ENCODE measurements around the gene IFNA5. TPM values are rescaled to one million over a fixed set of nuclear protein-coding genes. Genes with fewer than 3 reads are reported as not detected.

The IFNA5 gene
- total RNA-seq, 2 experiments from 2014 or later: not detected

DNA sequence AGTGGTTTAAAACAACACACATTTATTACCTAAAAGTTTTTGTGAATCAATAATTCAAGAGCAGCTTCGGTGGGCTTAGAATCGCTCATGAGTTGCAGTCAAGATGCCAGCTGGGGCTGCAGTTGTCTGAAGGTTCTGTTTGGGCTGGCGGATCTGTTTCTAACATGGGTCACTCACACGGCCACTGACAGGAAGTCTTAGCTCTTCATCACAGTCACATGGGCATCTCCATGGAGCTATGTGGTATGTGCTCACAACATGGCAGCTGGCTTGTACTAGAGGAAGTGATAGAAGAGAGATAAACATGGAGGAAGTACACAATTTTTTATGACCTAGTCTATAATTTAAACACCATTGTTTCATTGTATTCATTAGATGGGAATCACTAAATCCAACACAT is 18.9 kb upstream of the IFNA5 start:
- POLR2A ChIA-PET: interaction anchor here (0.6 to 0.7 kb wide), 2 partner anchors 44 to 78 kb away, joined by 3 read pairs; no protein-coding TSS in a partner anchor
- ATAC-seq (no peak), DNase-seq (no peak)
- Mint-ChIP-seq H3K9me3 (no peaks in the 10 kb centered on the region), H3K36me3 (ENCODE audit: low read depth) (peaks cover 17% of the 10 kb centered on the region), H3K4me1 (ENCODE audit: low read depth) (peaks cover 29% of the 10 kb centered on the region), H3K27ac (no peak overlapping the region), H3K27me3 (no peaks in the 10 kb centered on the region), H3K4me3 (no peak overlapping the region)
- TF ChIP-seq, protein P1, sequence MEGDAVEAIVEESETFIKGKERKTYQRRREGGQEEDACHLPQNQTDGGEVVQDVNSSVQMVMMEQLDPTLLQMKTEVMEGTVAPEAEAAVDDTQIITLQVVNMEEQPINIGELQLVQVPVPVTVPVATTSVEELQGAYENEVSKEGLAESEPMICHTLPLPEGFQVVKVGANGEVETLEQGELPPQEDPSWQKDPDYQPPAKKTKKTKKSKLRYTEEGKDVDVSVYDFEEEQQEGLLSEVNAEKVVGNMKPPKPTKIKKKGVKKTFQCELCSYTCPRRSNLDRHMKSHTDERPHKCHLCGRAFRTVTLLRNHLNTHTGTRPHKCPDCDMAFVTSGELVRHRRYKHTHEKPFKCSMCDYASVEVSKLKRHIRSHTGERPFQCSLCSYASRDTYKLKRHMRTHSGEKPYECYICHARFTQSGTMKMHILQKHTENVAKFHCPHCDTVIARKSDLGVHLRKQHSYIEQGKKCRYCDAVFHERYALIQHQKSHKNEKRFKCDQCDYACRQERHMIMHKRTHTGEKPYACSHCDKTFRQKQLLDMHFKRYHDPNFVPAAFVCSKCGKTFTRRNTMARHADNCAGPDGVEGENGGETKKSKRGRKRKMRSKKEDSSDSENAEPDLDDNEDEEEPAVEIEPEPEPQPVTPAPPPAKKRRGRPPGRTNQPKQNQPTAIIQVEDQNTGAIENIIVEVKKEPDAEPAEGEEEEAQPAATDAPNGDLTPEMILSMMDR (IDR thresholded peaks at IDR 0.05): no peak
- CTCF ChIA-PET: interaction anchor here (0.6 to 7.8 kb wide), 14 partner anchors 13 to 142 kb away, joined by 3 to 73 read pairs (median 4); no protein-coding TSS in a partner anchor
- intact Hi-C loops (cut with micrococcal nuclease): loop anchor here (10.0 kb wide), 1 partner anchor 89 kb away; no protein-coding TSS in a partner anchor

DNA sequence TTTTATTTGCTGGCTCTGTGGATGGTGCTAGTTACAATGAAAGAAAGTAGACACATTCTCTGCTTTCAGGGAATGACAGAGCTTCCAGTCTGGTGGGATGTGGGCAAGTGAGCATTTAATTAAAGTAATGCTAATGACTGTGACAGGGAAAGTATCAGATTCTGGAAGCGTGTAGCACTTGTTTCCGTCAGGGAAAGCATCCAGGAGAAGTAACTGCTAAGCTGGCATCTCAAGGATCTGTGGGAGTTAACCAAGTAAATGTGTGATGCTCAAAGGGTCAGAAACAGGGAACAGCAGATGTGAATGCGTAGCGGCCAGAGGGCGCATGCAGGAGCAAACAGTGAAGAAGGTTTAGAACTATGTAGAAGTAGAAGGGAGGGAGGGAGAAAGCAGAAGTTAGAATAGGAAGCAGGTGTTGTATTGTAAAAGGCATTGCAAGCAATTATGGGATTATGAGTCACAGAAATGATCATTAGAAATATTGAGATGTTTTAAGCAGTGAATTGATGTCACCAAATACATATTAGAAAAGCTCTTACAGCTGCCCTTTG is 17.9 kb upstream of the IFNA5 start:
- ATAC-seq (no peak), DNase-seq (no peak)
- Mint-ChIP-seq H3K36me3 (ENCODE audit: low read depth) (peaks cover 17% of the 10 kb centered on the region), H3K27me3 (no peaks in the 10 kb centered on the region), H3K4me1 (ENCODE audit: low read depth) (peaks cover 29% of the 10 kb centered on the region), H3K4me3 (no peak overlapping the region), H3K9me3 (no peaks in the 10 kb centered on the region), H3K27ac (peak overlapping the region; percentile 39)
- intact Hi-C loops (cut with micrococcal nuclease): loop anchor here (10.0 kb wide), 1 partner anchor 88 kb away; no protein-coding TSS in a partner anchor
- CTCF ChIA-PET: interaction anchor here (0.8 to 7.8 kb wide), 15 partner anchors 10 to 132 kb away, joined by 3 to 73 read pairs (median 5); no protein-coding TSS in a partner anchor
- POLR2A ChIA-PET: no interaction called here
- TF ChIP-seq, protein P1 (IDR thresholded peaks at IDR 0.05): no peak

DNA sequence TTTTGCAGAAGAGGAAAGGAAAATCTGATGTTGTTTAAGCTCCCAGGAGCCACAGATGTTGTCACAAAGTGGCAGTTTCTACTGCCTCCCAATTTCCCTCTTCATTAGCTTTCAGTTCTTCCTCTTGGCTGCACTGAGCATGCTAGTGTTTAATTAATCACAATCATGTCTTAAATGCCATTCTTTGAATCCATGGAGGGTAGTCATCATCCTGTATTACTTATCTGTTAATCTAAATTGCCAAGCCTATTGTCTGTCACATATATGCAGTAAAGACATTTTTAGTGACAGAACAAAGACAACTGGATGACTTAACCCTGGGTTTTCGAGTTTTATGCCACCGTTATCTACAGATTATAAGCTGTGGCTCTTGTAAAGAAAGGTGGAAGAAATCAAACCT is 15.4 kb upstream of the IFNA5 start:
- peaks cover 17% of the 10 kb centered on the region for H3K4me1 Mint-ChIP-seq (ENCODE audit: low read depth)
- no peak overlapping the region for H3K4me3 Mint-ChIP-seq
- intact Hi-C loops (cut with micrococcal nuclease): loop anchor here (10.0 kb wide), 1 partner anchor 86 kb away; no protein-coding TSS in a partner anchor
- ChIA-PET CTCF (interaction anchor here (0.7 to 7.8 kb wide), 10 partner anchors 9 to 166 kb away, joined by 3 to 73 read pairs (median 6); no protein-coding TSS in a partner anchor), POLR2A (no interaction called here)
- no peaks in the 10 kb centered on the region for H3K27me3 Mint-ChIP-seq
- ATAC-seq (no peak), DNase-seq (no peak)
- TF ChIP-seq, protein P1 (IDR thresholded peaks at IDR 0.05): no peak
- H3K27ac Mint-ChIP-seq: no peak overlapping the region
- no peaks in the 10 kb centered on the region for H3K9me3 Mint-ChIP-seq
- peaks cover 13% of the 10 kb centered on the region for H3K36me3 Mint-ChIP-seq (ENCODE audit: low read depth)

DNA sequence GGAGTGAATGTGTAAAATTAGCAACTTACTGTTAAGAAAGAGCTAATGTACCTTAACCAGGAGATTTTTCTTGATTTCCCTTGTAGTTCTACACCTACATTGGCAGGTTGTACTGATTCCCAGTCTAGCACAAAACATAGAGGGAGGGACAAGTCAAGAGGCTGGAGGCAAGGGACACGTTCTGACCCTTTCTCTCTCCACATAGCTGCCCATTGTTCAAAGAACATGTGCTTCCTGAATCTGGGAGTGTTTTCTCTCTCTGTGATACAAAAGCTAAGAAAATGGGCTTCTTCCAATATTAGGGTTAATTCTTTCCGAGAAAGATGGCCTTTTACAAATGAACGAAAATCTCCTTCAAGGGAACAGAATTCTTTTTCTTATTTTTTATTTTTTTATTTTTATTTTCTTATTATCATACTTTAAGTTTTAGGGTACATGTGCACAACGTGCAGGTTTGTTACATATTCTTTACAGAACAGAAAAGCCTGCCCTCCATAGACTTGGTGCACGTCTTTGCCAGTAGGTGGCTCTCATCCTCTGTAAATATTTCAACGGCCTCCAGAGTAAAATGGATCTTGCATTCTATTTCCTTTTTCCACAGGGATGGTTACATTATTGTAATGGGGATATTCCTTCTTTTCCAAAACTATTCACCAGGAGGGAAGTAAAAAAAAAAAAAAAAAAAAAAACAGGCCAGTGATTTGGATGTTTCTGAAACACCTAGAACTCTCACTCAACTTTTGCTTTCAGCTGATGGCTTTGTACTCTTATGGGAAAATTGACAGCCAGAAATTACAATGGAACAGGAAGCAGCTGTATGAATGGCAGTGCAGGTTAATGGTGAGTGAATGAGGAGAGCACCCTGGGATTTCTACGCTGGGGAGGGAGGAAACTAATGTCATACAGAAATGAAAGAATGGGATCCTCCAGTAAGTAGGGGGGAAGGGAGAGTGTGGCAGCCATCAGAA is 13.1 kb upstream of the IFNA5 start:
- Mint-ChIP-seq H3K4me3 (no peak overlapping the region), H3K36me3 (ENCODE audit: low read depth) (peaks cover 3% of the 10 kb centered on the region), H3K9me3 (no peaks in the 10 kb centered on the region), H3K27me3 (no peaks in the 10 kb centered on the region), H3K4me1 (ENCODE audit: low read depth) (peaks cover 14% of the 10 kb centered on the region), H3K27ac (no peak overlapping the region)
- DNase-seq (peak; percentile 61), ATAC-seq (peak; percentile 76)
- intact Hi-C loops (cut with micrococcal nuclease): loop anchor here (5.0 kb wide), 1 partner anchor 469 kb away; no protein-coding TSS in a partner anchor
- ChIA-PET CTCF (interaction anchor here (0.7 to 7.8 kb wide), 27 partner anchors 8 to 391 kb away, joined by 3 to 73 read pairs (median 4); partner anchors contain the start of genes IFNA14 and IFNA8), POLR2A (no interaction called here)
- TF ChIP-seq, protein P1 (IDR thresholded peaks at IDR 0.05): peak; percentile 75
